Suprapubic skin (tissue), 4 donors: ENCODE results near the gene TLNRD1. TPM values are rescaled to one million over a fixed set of nuclear protein-coding genes. Genes with fewer than 3 reads are reported as not detected.
"Not testable (repeated sequence)": the region's sequence is repeated elsewhere in the genome, so short reads cannot be mapped to it uniquely, and the experiment has no call there.

Experiments used
- DNase-seq, 2 donors: peaks; one replicate each; pipeline ENCODE4 v3.0.0-alpha.2; 2019; ENCODE audit warnings: low spot score in 2 of 2
- H3K27ac ChIP-seq: fragments of 200-600 bp; sonication (generic); one replicate; pipeline ENCODE4 v1.5.1; 2019
- H3K27me3 ChIP-seq: fragments of 200-600 bp; sonication (generic); one replicate; pipeline ENCODE4 v1.5.1; 2019
- H3K36me3 ChIP-seq: fragments of 200-600 bp; sonication (generic); one replicate; pipeline ENCODE4 v1.5.1; 2019
- H3K4me1 ChIP-seq: fragments of 200-600 bp; sonication (generic); one replicate; pipeline ENCODE4 v1.5.1; 2019
- H3K4me3 ChIP-seq: fragments of 200-600 bp; sonication (generic); one replicate; pipeline ENCODE4 v1.5.1; 2019; ENCODE audit warnings: mild to moderate bottlenecking
- H3K9me3 ChIP-seq: fragments of 200-600 bp; sonication (generic); one replicate; pipeline ENCODE4 v1.5.1; 2019
- EP300 ChIP-seq: sonication (generic); formaldehyde crosslinking; IDR thresholded peaks from one replicate; pipeline ENCODE4 v1.6.1; 2017; ENCODE audit warnings: antibody characterized with exemption
- POLR2A ChIP-seq, 2 donors: fragments of 450-650 bp; IDR thresholded peaks; one replicate each; pipeline ENCODE4 v1.6.1; 2017; ENCODE audit warnings: antibody characterized with exemption in 2 of 2, mild to moderate bottlenecking in 2 of 2, moderate library complexity in 2 of 2
- POLR2AphosphoS5 ChIP-seq, 3 donors: sonication (generic); formaldehyde crosslinking; IDR thresholded peaks; one replicate each; pipeline ENCODE4 v1.6.1; 2017; ENCODE audit warnings: antibody characterized with exemption in 3 of 3
- WGBS: methylation state at CpG from one replicate; pipeline ENCODE4 v1.1.5; 2018; 5-methylcytosine and 5-hydroxymethylcytosine counted together
- total RNA-seq, 4 donors: library from RNA; depleted of rRNA; stranded (reverse); fragments of >200 nt; gene quantifications; one replicate each; pipeline ENCODE4 v1.1.0, GENCODE V29; 2016
- TF ChIP-seq, protein P1 (sequence below), 2 donors: fragments of 200-600 bp in 1 of 2; fragments of 450-650 bp in 1 of 2; sonication (generic) in 1 of 2; IDR thresholded peaks; one replicate each; pipeline ENCODE4 v1.5.1; 2016 to 2019; ENCODE audit warnings: antibody characterized with exemption in 2 of 2, mild to moderate bottlenecking in 1 of 2, moderate library complexity in 1 of 2

Gene TLNRD1
- total RNA-seq, 4 donors from 2014 or later = 9.4 to 16.6 (median 11.5) TPM

GRCh38 chr15:80957556-80957955, 43.2 kb upstream of the TLNRD1 start:
- H3K4me3 ChIP-seq = no peak overlapping the region
- WGBS = 74% methylated on average over 2 of the region's 2 CpGs
- peaks cover 12% of the 10 kb centered on the region for H3K4me1 ChIP-seq
- H3K27ac ChIP-seq = no peak overlapping the region
- no peak for TF ChIP-seq POLR2A (IDR thresholded peaks at IDR 0.05)
- peaks cover 16% of the 10 kb centered on the region for H3K36me3 ChIP-seq
- no peak for DNase-seq
- no peaks in the 10 kb centered on the region for H3K9me3 ChIP-seq
- H3K27me3 ChIP-seq = no peaks in the 10 kb centered on the region

DNA sequence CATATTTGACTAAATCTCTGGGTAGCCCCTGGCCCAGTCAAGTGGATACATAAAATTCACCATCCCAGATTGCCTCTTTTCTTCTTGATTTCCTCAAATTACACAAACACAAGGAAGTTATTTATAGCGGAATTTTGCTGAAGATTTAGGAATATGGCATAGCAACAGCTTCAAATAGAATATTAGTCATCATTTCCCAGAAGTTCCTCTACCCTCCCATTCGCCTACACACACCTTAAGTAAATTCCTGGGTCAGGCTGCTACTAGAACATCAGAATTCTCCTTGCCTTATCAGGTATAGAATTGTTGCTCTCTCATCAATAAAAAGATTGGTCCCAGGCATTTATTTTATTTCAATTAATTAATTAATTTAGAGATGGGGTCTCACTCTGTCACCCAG, 42.7 kb upstream of the TLNRD1 start:
- no peak for DNase-seq
- TF ChIP-seq POLR2A (IDR thresholded peaks at IDR 0.05) (no peak), EP300 (no peak), POLR2AphosphoS5 (IDR thresholded peaks at IDR 0.05) (no peak)
- TF ChIP-seq, protein P1, sequence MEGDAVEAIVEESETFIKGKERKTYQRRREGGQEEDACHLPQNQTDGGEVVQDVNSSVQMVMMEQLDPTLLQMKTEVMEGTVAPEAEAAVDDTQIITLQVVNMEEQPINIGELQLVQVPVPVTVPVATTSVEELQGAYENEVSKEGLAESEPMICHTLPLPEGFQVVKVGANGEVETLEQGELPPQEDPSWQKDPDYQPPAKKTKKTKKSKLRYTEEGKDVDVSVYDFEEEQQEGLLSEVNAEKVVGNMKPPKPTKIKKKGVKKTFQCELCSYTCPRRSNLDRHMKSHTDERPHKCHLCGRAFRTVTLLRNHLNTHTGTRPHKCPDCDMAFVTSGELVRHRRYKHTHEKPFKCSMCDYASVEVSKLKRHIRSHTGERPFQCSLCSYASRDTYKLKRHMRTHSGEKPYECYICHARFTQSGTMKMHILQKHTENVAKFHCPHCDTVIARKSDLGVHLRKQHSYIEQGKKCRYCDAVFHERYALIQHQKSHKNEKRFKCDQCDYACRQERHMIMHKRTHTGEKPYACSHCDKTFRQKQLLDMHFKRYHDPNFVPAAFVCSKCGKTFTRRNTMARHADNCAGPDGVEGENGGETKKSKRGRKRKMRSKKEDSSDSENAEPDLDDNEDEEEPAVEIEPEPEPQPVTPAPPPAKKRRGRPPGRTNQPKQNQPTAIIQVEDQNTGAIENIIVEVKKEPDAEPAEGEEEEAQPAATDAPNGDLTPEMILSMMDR (IDR thresholded peaks at IDR 0.05) = no peak
- H3K27ac ChIP-seq = no peak overlapping the region
- 49% methylated on average over 2 of the region's 2 CpGs for WGBS
- H3K4me3 ChIP-seq = no peak overlapping the region
- peaks cover 14% of the 10 kb centered on the region for H3K36me3 ChIP-seq
- peaks cover 12% of the 10 kb centered on the region for H3K4me1 ChIP-seq
- H3K9me3 ChIP-seq = no peaks in the 10 kb centered on the region
- H3K27me3 ChIP-seq = no peaks in the 10 kb centered on the region

GRCh38 chr15:80958818-80959495, 41.8 kb upstream of the TLNRD1 start:
- Histone ChIP-seq H3K9me3 (no peaks in the 10 kb centered on the region), H3K27me3 (no peaks in the 10 kb centered on the region), H3K36me3 (peaks cover 13% of the 10 kb centered on the region), H3K27ac (no peak overlapping the region), H3K4me3 (no peak overlapping the region), H3K4me1 (peaks cover 12% of the 10 kb centered on the region)
- WGBS = 99% methylated on average over 8 of the region's 9 CpGs
- TF ChIP-seq POLR2A (IDR thresholded peaks at IDR 0.05) = no peak
- TF ChIP-seq EP300 = no peak
- TF ChIP-seq, protein P1 (IDR thresholded peaks at IDR 0.05) = no peak
- DNase-seq = peak in 1 of 2 donors; percentile 16

DNA sequence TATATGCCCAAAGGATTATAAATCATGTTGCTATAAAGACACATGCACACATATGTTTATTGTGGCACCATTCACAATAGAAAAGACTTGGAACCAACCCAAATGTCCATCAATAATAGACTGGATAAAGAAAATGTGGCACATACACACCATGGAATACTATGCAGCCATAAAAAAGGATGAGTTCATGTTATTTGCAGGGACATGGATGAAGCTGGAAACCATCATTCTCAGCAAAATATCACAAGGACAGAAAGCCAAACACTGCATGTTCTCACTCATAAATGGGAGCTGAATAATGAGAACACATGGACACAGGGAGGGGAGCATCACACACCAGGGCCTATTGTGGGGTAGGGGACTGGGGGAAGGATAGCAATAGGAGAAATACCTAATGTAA, 35.3 kb upstream of the TLNRD1 start:
- not testable (repeated sequence) for DNase-seq, H3K27me3 ChIP-seq, H3K27ac ChIP-seq, H3K9me3 ChIP-seq, H3K4me1 ChIP-seq, H3K4me3 ChIP-seq, H3K36me3 ChIP-seq

- no peak overlapping the region for H3K4me3 ChIP-seq
- H3K9me3 ChIP-seq = no peaks in the 10 kb centered on the region
- H3K36me3 ChIP-seq = no peaks in the 10 kb centered on the region
- no peaks in the 10 kb centered on the region for H3K27me3 ChIP-seq
- peak in 1 of 2 donors; percentile 55 for DNase-seq
- peaks cover 5% of the 10 kb centered on the region for H3K4me1 ChIP-seq
- H3K27ac ChIP-seq = no peak overlapping the region
- TF ChIP-seq, protein P1 (IDR thresholded peaks at IDR 0.05) = no peak
- TF ChIP-seq POLR2A (IDR thresholded peaks at IDR 0.05) = no peak
- no peak for TF ChIP-seq EP300
- no peak for TF ChIP-seq POLR2AphosphoS5 (IDR thresholded peaks at IDR 0.05)
- WGBS = 89% methylated on average over 8 of the region's 8 CpGs
Observed at GRCh38 chr15:80966431-80967197, 34.1 kb upstream of the TLNRD1 start.

DNA sequence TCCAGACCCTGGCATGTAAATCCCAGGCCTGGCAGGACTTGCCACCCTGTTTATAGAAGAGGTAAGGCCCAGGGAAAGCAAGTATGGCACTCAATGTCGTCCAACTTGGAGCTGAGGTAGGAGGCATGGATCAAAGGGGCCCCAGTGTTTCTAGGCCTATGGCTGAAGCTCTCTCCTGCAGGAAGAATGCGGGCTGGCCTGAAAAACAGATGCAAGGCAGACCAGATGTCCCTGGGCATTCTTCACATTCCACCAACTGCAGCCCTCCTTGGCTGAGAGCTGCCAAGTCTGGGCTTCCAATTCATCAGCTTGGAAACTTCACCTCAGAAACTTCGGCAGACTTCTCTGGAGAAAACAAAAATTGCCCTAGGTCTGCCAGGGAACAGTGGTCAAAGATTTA, 33.3 kb upstream of the TLNRD1 start:
- H3K4me3 ChIP-seq = no peak overlapping the region
- H3K27me3 ChIP-seq = no peaks in the 10 kb centered on the region
- H3K9me3 ChIP-seq = no peaks in the 10 kb centered on the region
- TF ChIP-seq, protein P1 (IDR thresholded peaks at IDR 0.05) = no peak
- TF ChIP-seq POLR2A (IDR thresholded peaks at IDR 0.05) (no peak), EP300 (no peak), POLR2AphosphoS5 (IDR thresholded peaks at IDR 0.05) (no peak)
- DNase-seq = peak in 1 of 2 donors; percentile 60
- peaks cover 5% of the 10 kb centered on the region for H3K4me1 ChIP-seq
- no peaks in the 10 kb centered on the region for H3K36me3 ChIP-seq
- 68% methylated on average over 2 of the region's 3 CpGs for WGBS
- no peak overlapping the region for H3K27ac ChIP-seq
